Neural cell (in vitro differentiated cells): ENCODE measurements around the gene PDE7B. TPM values are rescaled to one million over a fixed set of nuclear protein-coding genes. Genes with fewer than 3 reads are reported as not detected.

Experiments used
- H2AFZ ChIP-seq: fragments of 200-600, 300-800 bp; sonication (generic), shearing (Covaris generic); 2 replicates; pipeline ENCODE4 v1.6.0; 2014; ENCODE audit warnings: low read depth, mild to moderate bottlenecking, antibody characterized with exemption, low read length, moderate library complexity
- H3F3A ChIP-seq: fragments of 200-600 bp; shearing (Covaris generic); 2 replicates; pipeline ENCODE4 v1.6.1; 2016; ENCODE audit warnings: mild to moderate bottlenecking, moderate library complexity, mixed read lengths, antibody characterized with exemption, low read length; ENCODE audit not compliant: insufficient read depth, poor library complexity, severe bottlenecking
- H3K27ac ChIP-seq: fragments of 200-600, 300-800 bp; sonication (generic), shearing (Covaris generic); 2 replicates; pipeline ENCODE4 v1.5.1; 2014; ENCODE audit warnings: mild to moderate bottlenecking, low read length, moderate library complexity
- H3K27me3 ChIP-seq: fragments of 300-800, 200-600 bp; sonication (generic), shearing (Covaris generic); 2 replicates; pipeline ENCODE4 v1.6.0; 2014; ENCODE audit warnings: mild to moderate bottlenecking, low read depth, low read length, moderate library complexity; ENCODE audit not compliant: insufficient read depth
- H3K36me3 ChIP-seq: fragments of 300-800, 200-600 bp; sonication (generic), shearing (Covaris generic); 2 replicates; pipeline ENCODE4 v1.5.1; 2014; ENCODE audit warnings: mild to moderate bottlenecking, antibody characterized with exemption, low read length, moderate library complexity; ENCODE audit not compliant: insufficient read depth
- H3K4me2 ChIP-seq: fragments of 300-800, 200-600 bp; sonication (generic), shearing (Covaris generic); 2 replicates; pipeline ENCODE4 v1.6.0; 2014; ENCODE audit warnings: mild to moderate bottlenecking, low read length
- H3K4me3 ChIP-seq: fragments of 300-800, 200-600 bp; sonication (generic), shearing (Covaris generic); 2 replicates; pipeline ENCODE4 v1.5.1; 2014; ENCODE audit warnings: mild to moderate bottlenecking, low read length, moderate library complexity
- H3K79me2 ChIP-seq: fragments of 200-600 bp; shearing (Covaris generic); replicated peaks from 2 replicates; pipeline ENCODE4 v1.6.0; 2014; ENCODE audit warnings: mild to moderate bottlenecking, low read length, moderate library complexity; ENCODE audit not compliant: insufficient read depth
- H3K9ac ChIP-seq: fragments of 300-800, 200-600 bp; sonication (generic), shearing (Covaris generic); 2 replicates; pipeline ENCODE4 v1.6.1; 2016; ENCODE audit warnings: mild to moderate bottlenecking, low read length, mixed read lengths
- H3K9me2 ChIP-seq: fragments of 200-600 bp; shearing (Covaris generic); 2 replicates; pipeline ENCODE4 v1.6.1; 2016; ENCODE audit warnings: mild to moderate bottlenecking, low read length, mixed read lengths; ENCODE audit not compliant: insufficient read depth
- H3K9me3 ChIP-seq: fragments of 200-600, 300-800 bp; sonication (generic), shearing (Covaris generic); 2 replicates; pipeline ENCODE4 v1.6.1; 2016; ENCODE audit warnings: mild to moderate bottlenecking, mixed run types, low read length, moderate library complexity, mixed read lengths
- H4K20me1 ChIP-seq: fragments of 200-600 bp; shearing (Covaris generic); 2 replicates; pipeline ENCODE4 v1.6.1; 2016; ENCODE audit warnings: mild to moderate bottlenecking, mixed run types; ENCODE audit not compliant: insufficient read depth
- EP300 ChIP-seq: fragments of 450-650 bp; conservative IDR thresholded peaks from 2 replicates; pipeline ENCODE4 v1.6.1; 2014; ENCODE audit warnings: antibody characterized with exemption, mild to moderate bottlenecking, moderate library complexity; ENCODE audit not compliant: poor library complexity, severe bottlenecking
- EZH2 ChIP-seq: fragments of 200-600, 300-800 bp; shearing (Covaris generic), sonication (generic); IDR thresholded peaks from 2 replicates; pipeline ENCODE4 v1.6.1; 2014; ENCODE audit warnings: antibody characterized with exemption, low read length, borderline replicate concordance, mild to moderate bottlenecking; ENCODE audit not compliant: insufficient read depth, poor library complexity, severe bottlenecking
- MXI1 ChIP-seq: fragments of 450-650 bp; conservative IDR thresholded peaks from 2 replicates; pipeline ENCODE4 v1.6.1; 2014; ENCODE audit warnings: antibody characterized with exemption, mild to moderate bottlenecking; ENCODE audit not compliant: poor library complexity, severe bottlenecking
- POLR2AphosphoS5 ChIP-seq: IDR thresholded peaks from 2 replicates; pipeline ENCODE4 v1.6.1; 2012
- RAD21 ChIP-seq: fragments of 450-650 bp; conservative IDR thresholded peaks from 2 replicates; pipeline ENCODE4 v1.6.1; 2014; ENCODE audit warnings: antibody characterized with exemption, mild to moderate bottlenecking, moderate library complexity
- SMC3 ChIP-seq: fragments of 450-650 bp; conservative IDR thresholded peaks from 2 replicates; pipeline ENCODE4 v1.6.1; 2014; ENCODE audit warnings: antibody characterized with exemption, mild to moderate bottlenecking, moderate library complexity; ENCODE audit not compliant: poor library complexity
- TAF1 ChIP-seq: IDR thresholded peaks from 2 replicates; pipeline ENCODE4 v1.6.1; 2012; ENCODE audit warnings: low read depth
- polyA plus RNA-seq: library from polyadenylated mRNA; depleted of rRNA; stranded (reverse); fragments of >200 nt; gene quantifications from 2 replicates; pipeline ENCODE4 v1.2.3, GENCODE V29; 2014
- TF ChIP-seq, protein P1 (sequence below): fragments of 450-650 bp; IDR thresholded peaks from 2 replicates; pipeline ENCODE4 v1.5.1; 2014; ENCODE audit warnings: antibody characterized with exemption, mild to moderate bottlenecking, moderate library complexity; ENCODE audit not compliant: poor library complexity, severe bottlenecking
- TF ChIP-seq, protein P2 (sequence below): IDR thresholded peaks from 2 replicates; pipeline ENCODE4 v1.6.1; 2012; ENCODE audit warnings: borderline replicate concordance

Gene PDE7B
- polyA plus RNA-seq, 1 donor from 2014 or later: 5.9 TPM

DNA sequence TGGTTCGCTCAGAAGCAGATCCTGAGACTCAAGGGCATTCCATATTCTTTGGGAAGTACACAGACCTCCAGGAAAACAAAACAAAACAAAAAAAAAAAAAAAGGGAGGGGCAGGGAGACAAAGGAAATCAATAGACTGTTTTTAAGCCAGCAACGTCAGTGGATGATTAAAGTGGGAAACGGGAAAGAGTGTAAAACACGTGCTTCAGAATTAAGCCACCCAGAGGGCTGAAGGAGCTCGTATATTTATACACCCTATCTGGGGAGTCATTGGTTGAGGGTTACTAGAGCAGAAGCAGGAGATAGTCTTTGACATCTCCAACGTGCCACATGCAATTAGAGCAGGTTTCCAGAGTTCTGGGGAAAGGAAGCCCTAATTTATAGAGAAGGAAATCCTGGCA, 26.2 kb downstream of the PDE7B start:
- Histone ChIP-seq H3K9ac (no peak overlapping the region), H4K20me1 (no peaks in the 10 kb centered on the region), H3K4me3 (no peak overlapping the region), H3K4me2 (no peak overlapping the region), H3K27ac (no peak overlapping the region), H2AFZ (no peak overlapping the region), H3K9me2 (no peaks in the 10 kb centered on the region), H3K79me2 (no peaks in the 10 kb centered on the region), H3K9me3 (no peaks in the 10 kb centered on the region), H3K27me3 (no peaks in the 10 kb centered on the region), H3F3A (no peaks in the 10 kb centered on the region), H3K36me3 (no peaks in the 10 kb centered on the region)
- TF ChIP-seq TAF1 (no peak), EP300 (no peak), SMC3 (no peak), MXI1 (no peak), POLR2AphosphoS5 (no peak), EZH2 (no peak), RAD21 (no peak)
- TF ChIP-seq, protein P1, sequence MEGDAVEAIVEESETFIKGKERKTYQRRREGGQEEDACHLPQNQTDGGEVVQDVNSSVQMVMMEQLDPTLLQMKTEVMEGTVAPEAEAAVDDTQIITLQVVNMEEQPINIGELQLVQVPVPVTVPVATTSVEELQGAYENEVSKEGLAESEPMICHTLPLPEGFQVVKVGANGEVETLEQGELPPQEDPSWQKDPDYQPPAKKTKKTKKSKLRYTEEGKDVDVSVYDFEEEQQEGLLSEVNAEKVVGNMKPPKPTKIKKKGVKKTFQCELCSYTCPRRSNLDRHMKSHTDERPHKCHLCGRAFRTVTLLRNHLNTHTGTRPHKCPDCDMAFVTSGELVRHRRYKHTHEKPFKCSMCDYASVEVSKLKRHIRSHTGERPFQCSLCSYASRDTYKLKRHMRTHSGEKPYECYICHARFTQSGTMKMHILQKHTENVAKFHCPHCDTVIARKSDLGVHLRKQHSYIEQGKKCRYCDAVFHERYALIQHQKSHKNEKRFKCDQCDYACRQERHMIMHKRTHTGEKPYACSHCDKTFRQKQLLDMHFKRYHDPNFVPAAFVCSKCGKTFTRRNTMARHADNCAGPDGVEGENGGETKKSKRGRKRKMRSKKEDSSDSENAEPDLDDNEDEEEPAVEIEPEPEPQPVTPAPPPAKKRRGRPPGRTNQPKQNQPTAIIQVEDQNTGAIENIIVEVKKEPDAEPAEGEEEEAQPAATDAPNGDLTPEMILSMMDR: no peak
- TF ChIP-seq, protein P2, sequence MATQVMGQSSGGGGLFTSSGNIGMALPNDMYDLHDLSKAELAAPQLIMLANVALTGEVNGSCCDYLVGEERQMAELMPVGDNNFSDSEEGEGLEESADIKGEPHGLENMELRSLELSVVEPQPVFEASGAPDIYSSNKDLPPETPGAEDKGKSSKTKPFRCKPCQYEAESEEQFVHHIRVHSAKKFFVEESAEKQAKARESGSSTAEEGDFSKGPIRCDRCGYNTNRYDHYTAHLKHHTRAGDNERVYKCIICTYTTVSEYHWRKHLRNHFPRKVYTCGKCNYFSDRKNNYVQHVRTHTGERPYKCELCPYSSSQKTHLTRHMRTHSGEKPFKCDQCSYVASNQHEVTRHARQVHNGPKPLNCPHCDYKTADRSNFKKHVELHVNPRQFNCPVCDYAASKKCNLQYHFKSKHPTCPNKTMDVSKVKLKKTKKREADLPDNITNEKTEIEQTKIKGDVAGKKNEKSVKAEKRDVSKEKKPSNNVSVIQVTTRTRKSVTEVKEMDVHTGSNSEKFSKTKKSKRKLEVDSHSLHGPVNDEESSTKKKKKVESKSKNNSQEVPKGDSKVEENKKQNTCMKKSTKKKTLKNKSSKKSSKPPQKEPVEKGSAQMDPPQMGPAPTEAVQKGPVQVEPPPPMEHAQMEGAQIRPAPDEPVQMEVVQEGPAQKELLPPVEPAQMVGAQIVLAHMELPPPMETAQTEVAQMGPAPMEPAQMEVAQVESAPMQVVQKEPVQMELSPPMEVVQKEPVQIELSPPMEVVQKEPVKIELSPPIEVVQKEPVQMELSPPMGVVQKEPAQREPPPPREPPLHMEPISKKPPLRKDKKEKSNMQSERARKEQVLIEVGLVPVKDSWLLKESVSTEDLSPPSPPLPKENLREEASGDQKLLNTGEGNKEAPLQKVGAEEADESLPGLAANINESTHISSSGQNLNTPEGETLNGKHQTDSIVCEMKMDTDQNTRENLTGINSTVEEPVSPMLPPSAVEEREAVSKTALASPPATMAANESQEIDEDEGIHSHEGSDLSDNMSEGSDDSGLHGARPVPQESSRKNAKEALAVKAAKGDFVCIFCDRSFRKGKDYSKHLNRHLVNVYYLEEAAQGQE: no peak

DNA sequence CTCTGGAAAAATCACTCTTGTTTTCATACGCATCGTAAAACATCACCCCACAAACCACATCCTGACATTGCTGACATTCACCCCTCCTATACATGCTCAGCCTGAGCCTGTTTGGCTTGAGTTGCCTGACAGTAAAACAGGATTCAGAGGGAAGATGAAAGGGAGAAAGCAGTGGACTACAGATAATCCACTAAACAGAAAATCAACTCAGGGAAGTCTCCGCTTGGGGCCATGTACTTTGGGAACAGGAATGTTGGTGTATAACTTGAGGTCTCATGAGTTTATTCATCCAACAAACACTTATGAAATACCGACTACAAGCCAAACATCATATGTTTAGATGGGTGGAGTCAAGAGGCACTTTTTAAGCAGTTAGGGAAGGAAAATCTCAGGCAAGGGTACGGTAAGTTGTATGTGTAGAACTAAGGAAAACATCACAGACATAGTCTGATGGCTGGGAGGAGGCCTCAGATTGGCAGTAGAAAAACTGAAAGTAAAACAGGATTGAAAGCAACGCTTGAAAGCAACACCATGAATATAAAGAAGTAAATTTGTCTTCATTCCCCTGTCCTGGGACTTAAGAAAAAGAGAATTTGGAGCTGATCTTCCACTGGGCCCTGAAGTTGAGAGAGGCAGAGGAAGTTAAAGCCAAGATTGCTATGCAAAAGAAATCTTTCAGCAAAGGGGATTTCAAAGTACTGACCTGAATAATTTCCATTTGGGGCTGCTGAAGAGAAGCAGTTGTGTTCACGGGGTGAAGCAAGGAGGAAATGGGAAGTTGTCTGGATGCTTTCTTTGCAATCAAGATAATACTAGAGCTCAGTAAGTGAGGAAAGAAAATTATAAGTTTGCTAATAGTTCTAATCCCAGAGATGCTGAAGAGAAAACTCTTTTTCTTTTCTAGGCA, 28.8 kb downstream of the PDE7B start:
- Histone ChIP-seq H3K36me3 (no peaks in the 10 kb centered on the region), H3F3A (no peaks in the 10 kb centered on the region), H3K4me2 (no peak overlapping the region), H3K27me3 (no peaks in the 10 kb centered on the region), H3K4me3 (no peak overlapping the region), H3K27ac (no peak overlapping the region), H2AFZ (no peak overlapping the region), H3K9ac (no peak overlapping the region), H4K20me1 (no peaks in the 10 kb centered on the region), H3K79me2 (no peaks in the 10 kb centered on the region), H3K9me2 (no peaks in the 10 kb centered on the region), H3K9me3 (no peaks in the 10 kb centered on the region)
- TF ChIP-seq SMC3: no peak
- no peak for TF ChIP-seq RAD21
- TF ChIP-seq MXI1: no peak
- TF ChIP-seq TAF1: no peak
- TF ChIP-seq, protein P1: no peak
- TF ChIP-seq EZH2: no peak
- TF ChIP-seq, protein P2: no peak
- TF ChIP-seq EP300: no peak
- TF ChIP-seq POLR2AphosphoS5: no peak
